Adrenal gland (tissue), 5 donors: ENCODE data around the gene BICRAL.

Experiments used
- CTCF ChIP-seq, 6 experiments: fragments of 450-650 bp in 4 of 6; fragments of 200-600 bp in 2 of 6; sonication (generic) in 1 of 6; IDR thresholded peaks; 1 replicate in 5 of 6; 2 replicates in 1 of 6; pipeline versions ENCODE4 v1.5.1 to v1.8.0; 2016 to 2021; ENCODE audit warnings: antibody characterized with exemption in 6 of 6, mild to moderate bottlenecking in 2 of 6, moderate library complexity in 1 of 6
- POLR2A ChIP-seq, 2 donors: fragments of 450-650 bp; IDR thresholded peaks; one replicate each; pipeline ENCODE4 v1.6.1; 2017; ENCODE audit warnings: antibody characterized with exemption in 2 of 2, mild to moderate bottlenecking in 2 of 2, moderate library complexity in 1 of 2
- donor health status: DM: no; HTN: no; CAD: no.

DNA sequence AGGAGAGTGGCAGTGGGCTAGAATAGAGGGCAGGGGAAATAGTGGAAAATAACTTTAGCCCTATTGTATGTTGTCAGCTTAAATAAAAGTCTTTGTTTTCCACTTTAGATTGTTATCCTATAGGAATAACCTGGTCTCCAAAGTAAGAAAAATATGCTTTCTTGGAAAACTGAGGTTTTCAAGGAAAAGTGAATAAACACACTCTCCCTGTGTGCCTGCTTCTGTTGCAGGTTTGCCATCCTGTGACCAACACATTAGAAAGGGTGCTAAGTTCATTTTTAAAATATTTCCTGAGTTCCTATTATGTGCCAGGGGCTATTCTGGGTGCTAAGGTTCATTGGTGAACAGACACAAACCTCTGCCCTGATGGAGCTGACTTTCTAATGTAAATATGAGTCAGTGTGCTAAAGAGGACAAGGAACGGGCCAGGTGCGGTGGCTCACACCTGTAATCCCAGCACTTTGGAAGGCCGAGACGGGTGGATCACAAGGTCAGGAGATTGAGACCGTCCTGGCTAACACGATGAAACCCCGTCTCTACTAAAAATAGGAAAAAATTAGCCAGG is 23.5 kb downstream of the BICRAL start:
- TF ChIP-seq CTCF (IDR thresholded peaks at IDR 0.05): no peak
- no peak for TF ChIP-seq POLR2A (IDR thresholded peaks at IDR 0.05)
